SKM-1 (cell line): Measurements from ENCODE around the gene BIN2.
A peak's percentile ranks its signal among the peaks of the same experiment; 100 is the strongest.
"Not testable (repeated sequence)": the region's sequence is repeated elsewhere in the genome, so short reads cannot be mapped to it uniquely, and the experiment has no call there.

ENCODE experiments used
- DNase-seq: peaks from one replicate; lab custom pipeline; 2025; ENCODE audit not compliant: unreplicated experiment; lab: John Stamatoyannopoulos, UW

Gene BIN2

GRCh38 chr12:51346581-51346980, 22.6 kb upstream of the BIN2 start, which contains the start of gene CELA1:
TSS of gene CELA1 (minus strand) at chr12:51346679. CDS start at chr12:51346638, 41 bp downstream.
- DNase-seq = no peak

- no peak for DNase-seq
These were observed 21.7 kb upstream of the BIN2 start for GRCh38 chr12:51345681-51346080.

DNA sequence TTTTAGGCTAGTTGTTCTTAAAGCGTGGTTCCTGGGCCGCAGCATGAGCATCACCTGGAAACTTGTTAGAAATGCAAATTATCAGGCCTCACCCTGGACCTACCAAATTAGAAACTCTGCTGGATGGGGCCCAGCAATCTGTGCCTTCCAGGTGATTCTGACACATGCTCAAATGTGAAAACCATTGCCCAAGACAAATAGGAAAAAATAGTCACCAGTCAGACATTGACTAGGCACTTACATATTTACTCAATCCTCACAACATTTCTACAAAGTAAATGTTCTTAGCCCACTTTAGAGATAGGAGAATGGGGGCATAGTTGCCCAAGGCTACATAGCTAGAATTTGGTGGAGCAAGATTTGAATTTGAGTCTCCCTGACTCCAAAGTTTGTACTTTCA, 19.2 kb upstream of the BIN2 start:
- DNase-seq = no peak

GRCh38 chr12:51342416-51342815, 18.4 kb upstream of the BIN2 start:
- DNase-seq = no peak

DNA sequence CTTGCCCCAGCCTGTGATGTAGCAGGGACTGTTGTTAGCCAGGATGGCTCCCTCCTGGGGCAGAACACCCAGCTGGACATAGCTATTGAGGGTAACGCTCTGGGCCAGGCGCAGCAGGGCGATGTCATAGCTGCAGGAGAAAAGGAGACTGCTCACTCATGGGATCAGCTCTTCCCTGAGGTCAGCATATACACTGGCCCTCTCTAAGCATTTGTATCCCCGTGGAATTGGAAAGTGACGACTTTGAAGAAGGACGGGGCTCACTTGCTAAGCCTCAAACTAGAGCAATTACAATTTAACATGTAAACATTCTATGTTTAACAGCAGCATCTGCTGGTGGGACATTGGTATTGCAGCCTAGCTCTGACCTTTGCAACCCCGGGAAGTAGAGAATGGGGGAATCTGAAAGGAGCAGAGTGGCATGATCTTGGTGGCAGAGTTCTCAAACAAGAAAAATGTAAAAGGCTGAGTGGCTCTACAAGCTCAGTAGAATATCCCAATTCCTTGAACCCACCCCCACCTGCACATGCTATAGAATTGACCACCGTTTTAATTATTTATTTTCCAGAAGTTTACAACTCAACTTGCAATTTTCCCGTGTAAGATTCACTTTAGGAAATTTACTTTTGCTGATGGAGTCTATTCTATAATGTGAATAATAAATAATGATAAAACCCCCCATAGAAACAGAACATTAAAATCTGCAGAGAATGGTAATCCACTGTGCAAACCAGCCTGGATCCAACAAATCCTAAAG, 17.5 kb upstream of the BIN2 start:
- peak; percentile 33 for DNase-seq

GRCh38 chr12:51339750-51340149, 15.8 kb upstream of the BIN2 start:
- no peak for DNase-seq

DNA sequence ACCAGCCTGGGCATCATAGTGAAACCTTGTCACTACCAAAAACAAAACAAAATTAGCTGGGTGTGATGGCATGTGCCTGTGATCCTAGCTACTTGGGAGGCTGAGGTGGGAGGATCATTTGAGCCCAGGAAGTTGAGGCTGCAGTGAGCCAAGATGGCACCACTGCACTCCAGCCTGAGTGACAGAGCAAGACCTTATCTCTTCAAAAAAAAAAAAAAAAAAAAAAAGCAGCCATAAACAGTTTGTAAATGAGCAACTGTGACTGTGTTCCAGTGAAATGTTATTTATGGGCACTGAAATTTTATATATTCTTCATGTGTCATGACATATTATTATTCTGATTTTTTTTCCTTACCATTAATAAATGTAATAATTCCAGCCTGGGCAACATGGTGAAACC, 13.4 kb upstream of the BIN2 start:
- not testable (repeated sequence) for DNase-seq

GRCh38 chr12:51335931-51336330, 12.0 kb upstream of the BIN2 start:
- peak; percentile 32 for DNase-seq

- no peak for DNase-seq
These were observed 10.8 kb upstream of the BIN2 start for GRCh38 chr12:51334764-51335163.

DNA sequence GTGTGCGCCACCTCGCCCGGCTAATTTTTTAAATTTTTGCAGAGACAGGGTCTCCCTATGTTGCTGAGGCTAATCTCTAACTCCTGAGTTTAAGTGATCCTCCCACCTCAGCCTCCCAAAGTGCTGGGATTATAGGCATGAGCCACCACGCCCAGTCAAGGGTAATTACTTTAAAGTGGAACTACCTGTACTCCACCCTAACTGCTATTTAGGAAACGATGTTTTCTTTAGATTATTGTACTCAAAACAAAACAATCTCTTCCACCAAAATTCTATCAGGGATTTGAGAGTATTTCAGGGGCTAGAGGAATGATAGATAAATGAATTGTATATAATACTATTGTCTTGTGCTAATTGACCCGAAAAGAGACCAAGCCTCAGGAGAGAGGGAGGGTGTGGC, 9.6 kb upstream of the BIN2 start:
- no peak for DNase-seq

DNA sequence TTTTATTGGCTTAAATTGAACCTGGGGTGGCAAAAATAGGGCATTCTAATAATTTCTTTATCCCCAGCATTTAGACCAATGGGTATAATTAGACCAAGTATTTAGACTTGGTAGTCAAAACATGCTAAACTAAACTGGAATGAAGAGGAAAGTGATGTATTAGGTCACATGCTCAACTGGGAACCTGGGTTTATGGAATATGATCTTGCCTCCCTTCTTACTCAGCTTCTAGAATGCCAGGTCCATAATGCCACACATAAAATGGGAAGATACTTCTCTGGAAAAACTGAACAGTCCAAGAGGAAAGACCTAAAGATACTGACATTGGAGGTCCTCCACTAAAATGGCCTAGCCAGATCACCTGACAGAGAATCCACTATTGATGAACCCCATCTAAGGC, 6.2 kb upstream of the BIN2 start:
- no peak for DNase-seq

DNA sequence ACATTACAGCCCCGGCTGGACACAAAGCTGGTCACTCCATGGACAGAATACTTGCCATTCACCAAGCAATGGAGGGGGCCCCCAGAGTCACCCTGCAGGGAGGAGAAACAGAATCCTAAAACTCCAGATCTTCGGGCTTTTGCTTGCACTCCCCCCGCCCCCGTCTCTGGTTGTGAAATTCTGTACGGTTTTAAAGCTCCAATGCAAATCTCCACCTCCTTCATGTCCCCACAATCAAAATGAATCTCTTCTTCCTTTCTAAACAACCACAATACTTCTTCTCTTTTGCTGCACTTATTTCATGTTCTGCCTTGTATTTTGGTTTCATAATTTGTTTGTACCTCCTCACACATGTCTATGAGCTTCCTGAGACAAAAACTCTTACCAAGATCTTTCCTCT, 5.8 kb upstream of the BIN2 start:
- no peak for DNase-seq

- DNase-seq = no peak
These were observed 4.6 kb upstream of the BIN2 start for GRCh38 chr12:51328587-51328986.

DNA sequence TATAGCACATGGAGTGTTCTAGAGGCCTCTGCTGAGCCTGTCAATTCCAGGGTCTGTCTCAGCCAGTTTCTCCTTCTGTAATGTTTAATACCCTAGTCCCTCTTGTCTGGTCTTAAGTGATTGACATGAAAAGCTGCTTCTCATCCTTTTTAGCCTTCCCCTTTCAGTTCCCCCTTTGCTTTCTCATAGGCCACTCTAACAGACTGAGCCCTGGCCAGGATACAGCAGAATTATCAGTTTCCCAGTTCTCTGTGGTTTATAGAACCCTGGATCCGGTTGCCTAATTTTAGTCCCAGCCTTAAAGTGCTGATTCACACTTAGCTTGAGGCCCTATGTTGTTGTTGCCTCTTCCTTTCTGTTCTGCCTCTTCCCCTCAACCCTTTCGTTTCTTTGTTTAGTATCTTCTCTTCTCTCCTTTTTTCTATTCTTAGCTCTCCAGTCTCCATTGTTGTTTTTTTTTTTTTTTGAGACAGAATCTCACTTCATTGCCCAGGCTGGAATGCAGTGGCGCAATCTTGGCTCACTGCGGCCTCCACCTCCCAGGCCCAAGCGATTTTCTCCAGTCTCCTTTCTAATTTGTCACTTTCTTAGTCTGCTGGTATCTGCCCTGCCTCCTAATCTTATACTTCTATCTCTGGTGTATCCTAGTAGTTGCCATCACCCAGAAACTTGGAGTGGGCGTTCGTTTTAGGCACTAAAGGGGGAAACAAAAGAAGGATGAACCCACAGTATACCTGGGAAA, 2.9 kb upstream of the BIN2 start:
- DNase-seq = peak; percentile 73

DNA sequence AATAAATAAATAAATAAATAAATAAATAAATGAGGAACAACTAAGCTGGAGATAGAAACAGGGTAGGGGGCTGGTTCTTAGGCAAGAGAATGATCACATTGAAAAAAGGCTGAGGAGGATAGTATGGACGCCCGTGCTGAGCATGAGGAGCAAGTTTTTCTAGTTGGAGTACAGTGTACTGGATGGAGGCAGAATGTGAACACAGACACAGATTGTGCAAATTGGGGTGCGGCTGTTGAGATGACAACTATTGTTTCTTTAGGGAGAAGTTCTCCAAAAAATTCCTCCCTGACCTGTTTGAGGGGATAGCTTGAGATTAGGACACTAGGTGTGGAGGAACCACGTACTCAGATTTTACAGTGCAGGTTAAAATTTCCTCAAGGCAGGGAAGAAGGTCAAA, 979 bp upstream of the BIN2 start:
- DNase-seq = no peak

GRCh38 chr12:51323317-51323960, 535 bp downstream of the BIN2 start:
- no peak for DNase-seq

- no peak for DNase-seq
These were observed 1.5 kb downstream of the BIN2 start for GRCh38 chr12:51322452-51322851.

DNA sequence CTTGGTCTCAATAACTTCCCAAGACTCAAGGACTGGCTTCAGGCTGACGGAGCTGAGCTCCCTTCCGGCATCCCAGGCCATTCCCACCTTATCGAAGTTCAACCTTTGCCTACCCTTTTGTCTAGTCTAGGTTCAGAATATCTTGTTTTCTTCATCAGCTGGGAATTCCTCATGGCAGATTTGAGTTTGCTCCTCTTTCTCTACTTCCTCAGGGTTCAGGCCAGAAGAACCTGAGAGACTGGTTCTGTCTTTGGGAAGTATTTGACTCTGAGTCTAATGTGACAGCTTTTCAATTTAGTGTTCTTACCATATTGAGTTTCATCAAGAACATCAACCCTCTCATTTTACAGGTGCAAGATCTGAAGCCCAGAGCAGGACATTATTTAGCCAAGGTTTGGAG, 2.1 kb downstream of the BIN2 start:
- no peak for DNase-seq

GRCh38 chr12:51320695-51321320, 3.2 kb downstream of the BIN2 start:
- DNase-seq = no peak

DNA sequence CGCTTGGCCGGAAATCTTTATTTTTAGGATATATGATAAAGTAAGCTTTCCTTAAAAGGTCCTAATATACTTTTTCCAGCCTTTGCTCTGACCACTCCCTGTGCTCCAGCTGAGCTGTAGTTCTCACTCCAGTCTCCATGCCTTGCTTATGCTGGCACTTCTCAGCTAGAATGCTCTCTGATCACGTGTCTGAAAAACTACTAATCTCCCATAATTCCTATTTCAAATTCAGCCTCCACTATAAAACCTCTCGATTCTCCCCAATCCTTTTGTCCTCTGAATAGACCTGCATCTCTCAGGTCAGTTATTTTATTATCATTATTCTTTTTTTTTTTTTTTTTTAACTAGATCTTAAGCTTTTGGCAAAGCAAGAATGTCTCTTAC, 3.7 kb downstream of the BIN2 start:
- no peak for DNase-seq

- DNase-seq = peak; percentile 34
These were observed 5.0 kb downstream of the BIN2 start for GRCh38 chr12:51318846-51319599.
